HG02571 (cell line): ENCODE data around the gene HEXIM1.

Experiments used
- ATAC-seq: cut with Tn5 transposase; IDR thresholded peaks from one replicate; pipeline ENCODE4 v1.9.1; 2021; ENCODE audit warnings: mild to moderate bottlenecking, moderate library complexity; ENCODE audit not compliant: unreplicated experiment

The HEXIM1 gene

DNA sequence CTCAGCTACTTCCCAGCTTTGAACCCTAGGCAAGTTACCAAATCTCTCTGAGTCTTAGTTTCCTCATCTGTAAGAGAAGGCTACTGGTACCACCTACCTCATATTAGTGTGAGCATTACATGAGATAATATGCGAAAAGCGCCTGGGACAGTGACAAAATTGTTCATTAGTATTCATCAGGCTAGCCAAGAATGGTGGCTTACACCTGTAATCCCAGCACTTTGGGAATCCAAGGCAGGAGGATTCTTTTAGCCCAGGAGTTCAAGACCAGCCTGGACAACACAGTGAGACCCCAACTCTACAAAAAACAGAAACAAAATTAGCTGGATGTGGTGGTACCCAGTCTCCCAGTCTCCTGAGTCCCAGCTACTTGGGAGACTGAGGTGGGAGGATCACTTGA is 19.3 kb upstream of the HEXIM1 start:
- no peak for ATAC-seq

DNA sequence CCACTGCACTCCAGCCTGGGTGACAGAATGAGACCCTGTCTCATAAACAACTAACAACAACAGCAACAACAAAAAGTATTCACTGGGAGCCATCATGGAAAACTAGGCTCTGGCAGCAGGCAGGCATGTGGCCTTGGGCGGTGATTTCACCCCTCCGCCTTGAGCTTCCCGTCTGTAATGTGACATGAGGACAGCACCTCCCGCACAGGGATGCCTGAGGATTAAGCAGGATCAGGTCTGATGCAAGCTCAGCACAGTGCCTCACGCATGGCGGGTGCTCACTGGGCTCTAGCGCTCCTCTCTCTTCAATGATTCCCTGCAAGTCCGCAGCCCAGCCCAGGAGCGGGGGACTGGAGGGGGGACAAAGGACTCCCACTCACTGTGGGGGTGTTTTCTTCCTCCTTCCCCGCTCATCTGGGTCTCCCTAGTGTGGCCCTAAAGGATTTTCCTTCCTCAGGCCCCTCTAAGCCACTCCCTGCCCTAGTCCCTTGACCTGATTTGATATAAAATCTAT is 18.8 kb upstream of the HEXIM1 start:
- ATAC-seq: no peak

DNA sequence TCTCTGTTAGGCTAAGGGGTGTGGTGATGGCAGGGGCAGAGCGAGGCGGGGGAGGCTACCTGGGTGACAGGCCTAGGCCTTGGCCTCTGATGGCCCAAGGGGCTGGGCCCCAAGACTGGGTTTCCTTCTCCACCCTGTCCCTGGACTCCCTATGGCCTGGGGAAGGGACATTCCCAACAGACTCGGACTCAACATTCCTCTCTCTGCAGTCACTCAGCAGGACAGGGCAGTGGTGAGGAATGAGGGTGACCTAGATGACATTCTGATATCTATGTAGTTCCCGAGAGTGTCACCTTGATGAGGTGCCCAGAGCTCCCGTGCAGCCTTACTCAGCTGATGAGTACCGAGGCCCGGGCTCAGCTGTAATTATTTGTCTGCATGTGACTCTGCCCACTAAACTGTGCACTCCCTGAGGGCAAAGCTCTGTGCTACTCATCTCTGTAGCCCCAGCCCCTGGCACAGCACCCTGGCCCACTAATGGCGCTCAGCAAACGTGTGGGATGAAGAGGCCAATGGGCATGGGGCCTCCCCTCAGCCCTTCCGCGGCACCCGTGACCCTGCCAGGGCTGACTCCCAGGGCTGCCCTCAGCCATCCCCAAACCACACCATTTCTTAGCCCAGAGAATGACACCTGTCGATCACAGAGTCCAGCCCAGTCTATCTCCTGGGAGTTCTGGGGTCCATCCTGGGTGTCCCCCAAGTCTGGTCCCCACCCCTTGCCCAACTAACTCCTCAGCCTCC is 18.2 kb upstream of the HEXIM1 start:
- no peak for ATAC-seq

DNA sequence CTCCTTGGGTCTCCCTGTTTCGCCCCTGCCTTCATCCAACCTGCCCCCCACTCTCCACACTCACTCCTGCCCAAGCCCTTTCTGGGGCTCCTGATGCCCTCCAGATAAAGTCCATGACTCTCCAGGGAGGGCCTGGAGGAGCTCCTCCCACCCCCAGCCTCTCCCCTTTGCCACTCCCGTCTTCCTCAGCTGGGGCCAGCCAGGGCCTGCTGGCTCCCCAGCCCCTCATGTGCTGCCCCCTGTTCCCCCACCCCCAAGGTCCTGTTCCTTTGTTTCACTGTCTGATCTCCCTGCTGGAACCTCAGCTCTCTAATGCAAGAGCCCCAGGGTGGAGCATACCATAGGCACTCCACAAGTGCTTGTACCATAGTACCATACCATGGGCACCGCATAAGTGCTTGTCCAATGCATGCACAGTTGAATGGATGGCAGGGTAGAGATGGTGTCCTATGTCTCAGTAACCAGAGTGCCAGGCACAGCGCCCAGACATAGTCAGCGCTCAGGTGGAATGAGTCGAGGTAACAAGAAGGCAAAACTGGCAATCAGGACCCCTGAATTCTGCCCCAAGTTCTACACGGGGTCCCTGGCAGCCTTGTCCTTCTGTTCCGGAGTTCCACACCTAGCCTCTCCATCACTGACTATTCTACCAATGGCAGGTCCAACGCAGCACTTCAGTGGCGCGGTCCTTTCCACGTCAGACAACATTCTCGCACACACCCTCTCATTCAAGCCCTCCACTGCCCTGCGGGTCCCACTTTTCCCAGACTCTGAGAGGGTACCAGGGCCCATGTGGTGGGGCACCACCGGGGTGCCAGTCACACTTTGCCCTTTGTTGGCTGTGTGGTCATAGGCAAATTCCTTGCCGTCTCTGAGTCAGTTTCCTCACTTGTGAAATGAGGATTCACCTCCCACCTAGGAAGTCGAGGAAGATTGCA is 17.3 kb upstream of the HEXIM1 start:
- ATAC-seq: no peak

DNA sequence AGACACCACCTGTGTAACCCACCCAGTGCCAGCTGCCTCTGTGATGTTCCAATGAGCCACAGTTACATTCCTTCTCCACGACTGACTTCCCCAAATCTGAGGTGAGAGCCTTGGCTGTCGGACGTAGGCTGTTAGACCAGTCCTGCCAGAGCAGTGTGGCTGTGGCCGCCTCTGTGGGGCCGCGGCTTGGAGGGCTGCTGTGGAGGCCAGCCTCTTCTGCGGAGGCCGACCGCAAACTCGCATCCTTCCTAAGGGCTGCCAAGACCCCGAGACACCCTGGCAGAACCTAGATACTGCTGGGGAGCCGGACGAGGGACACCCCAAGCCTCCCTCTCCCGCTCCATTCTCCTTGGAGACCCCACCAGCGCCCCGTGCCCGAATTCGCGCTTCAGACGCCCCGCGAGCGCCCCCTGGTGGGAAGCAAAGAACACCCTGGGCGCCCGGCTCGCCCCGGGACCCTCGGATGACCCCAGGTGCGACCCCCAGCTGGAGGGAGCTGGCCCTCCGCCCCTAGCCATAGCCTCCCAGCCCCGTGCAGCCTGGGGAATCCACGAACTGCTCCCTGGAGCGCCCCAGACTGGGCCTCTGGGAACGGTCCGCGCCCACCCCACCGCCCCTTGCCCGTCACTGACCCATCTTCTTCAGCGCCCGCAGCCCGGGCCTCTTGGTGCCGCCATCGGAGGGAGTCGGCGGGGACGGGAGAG is 16.5 kb upstream of the HEXIM1 start:
- ATAC-seq: no peak

DNA sequence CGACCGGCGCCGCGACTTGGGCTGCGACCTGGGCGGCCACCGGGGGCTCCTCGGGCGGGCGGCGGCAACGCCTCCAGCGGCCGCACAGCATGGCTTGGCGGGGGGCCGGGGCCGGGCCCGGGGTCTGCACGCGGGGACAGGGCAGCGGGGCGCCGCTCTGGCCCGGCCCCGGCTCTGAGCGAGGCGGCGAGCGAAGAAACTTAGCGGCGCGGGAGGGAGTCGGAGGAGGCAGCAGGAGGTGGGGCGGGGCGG is 16.0 kb upstream of the HEXIM1 start, which contains the start of gene PLCD3:
TSS of gene PLCD3 (minus strand) at position 196 of the 252 bp plus-strand sequence. CDS start at position 91, 105 bp downstream.
- ATAC-seq: no peak

DNA sequence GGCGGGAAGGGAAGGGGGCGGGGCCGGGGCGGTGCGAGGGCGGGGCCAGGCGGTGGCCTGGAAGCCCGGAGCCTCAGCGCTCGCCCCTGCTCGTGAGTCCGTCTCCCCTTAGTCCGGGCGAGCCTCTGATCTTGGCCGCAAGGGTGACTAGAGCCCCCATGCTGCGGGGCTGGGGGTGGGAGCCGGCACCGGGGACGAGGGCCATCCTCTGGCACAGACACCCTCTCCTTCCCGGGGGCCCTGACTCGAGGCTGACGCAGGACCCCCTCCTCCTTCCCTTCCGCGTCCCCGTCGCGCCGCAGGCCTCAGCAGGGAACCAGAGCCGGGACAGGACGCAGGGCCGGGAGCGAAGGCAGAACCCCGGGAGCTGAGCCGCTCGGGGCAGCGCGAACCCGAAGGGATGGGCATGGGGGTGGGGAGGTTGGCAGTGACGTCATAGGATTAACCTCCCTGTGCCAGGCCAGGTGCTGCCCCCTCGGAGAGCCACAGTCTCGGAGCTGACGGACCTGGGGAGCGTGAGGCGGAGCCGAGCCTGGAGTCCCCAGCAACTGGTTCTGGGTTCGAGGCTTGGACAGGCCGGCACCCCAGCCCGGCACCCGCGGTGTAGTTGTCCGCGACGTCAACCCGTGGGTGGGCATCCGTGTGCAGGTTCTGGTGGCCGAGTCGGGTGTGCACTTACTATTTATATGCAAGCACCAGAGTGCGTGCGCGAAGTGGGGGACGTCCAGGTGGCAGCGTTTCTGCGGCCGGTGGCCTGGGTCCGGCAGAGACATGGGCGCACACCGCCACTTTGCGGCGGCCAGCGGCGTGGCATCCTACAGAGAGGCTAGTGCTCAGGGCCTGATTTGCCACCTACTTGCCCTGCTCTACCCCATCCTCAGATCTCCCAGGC is 15.5 kb upstream of the HEXIM1 start:
- peak; percentile 34 for ATAC-seq

DNA sequence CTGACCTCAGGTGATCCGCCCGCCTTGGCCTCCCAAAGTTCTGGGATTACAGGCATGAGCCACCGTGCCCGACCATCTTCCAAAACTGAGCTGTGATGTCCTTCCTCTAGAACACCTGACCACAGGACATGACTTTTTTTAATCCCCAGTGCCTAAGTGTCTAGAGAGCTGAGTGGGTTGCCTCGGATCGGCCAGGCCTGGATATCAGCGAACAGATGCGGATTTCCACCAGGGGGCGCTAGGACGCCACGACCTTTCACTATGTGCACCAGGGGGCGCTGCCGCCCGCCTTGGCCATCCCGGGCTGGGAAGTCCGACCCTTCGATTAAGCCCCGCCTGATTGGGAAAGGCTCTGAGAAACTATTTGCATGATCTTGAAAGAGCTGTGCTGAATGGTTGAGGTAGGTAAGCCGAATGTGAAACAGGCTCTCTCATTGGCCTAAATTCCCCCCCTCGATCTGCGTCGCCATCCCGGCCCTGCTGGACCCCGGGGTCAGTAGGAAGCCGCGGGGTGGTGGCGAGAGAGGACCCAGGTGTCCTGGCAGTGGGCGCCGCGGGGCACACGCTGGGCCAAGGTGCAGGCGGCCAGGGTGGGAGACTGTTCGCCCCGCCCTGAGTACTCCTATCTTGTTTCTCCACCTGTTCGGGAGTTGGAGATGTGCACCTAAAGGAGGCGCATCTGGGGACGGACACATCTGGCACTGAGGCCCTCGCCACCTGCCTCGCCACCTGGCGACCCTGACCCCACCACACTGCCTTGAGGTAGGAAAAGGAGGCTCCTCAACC is 12.9 kb upstream of the HEXIM1 start, which contains the start of gene ACBD4:
TSS of gene ACBD4 (plus strand) at position 496 of the 786 bp plus-strand sequence. CDS start 458 bp downstream, outside the sequence.
- ATAC-seq: peak; percentile 65

DNA sequence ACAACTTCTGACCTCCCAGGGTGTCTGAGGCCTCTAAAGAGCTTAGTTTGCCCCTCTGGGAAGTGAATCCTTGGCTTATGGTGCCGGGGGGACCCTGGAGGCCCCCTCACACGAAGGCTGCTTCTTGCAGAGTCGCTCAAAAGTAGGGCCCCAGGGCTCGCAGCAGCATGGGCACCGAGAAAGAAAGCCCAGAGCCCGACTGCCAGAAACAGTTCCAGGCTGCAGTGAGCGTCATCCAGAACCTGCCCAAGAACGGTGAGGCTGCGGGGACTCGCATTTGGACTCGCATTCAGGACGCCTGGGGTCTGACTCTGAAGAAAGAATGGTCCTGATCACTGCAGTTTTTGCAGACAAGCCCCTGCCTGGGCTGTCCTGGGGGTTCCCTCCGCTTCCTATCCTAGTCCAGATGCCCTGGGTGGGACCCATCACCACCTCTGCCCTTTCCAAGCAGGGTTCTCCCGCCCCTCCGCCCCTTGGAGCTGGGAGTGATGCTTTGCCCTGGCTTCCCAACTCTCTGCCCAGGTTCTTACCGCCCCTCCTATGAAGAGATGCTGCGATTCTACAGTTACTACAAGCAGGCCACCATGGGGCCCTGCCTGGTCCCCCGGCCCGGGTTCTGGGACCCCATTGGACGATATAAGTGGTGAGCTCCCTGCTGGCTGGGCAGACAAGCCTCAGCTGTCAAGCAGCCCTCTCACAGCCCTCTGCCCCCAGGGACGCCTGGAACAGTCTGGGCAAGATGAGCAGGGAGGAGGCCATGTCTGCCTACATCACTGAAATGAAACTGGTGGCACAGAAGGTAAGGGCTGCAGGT is 12.1 kb upstream of the HEXIM1 start:
- no peak for ATAC-seq

DNA sequence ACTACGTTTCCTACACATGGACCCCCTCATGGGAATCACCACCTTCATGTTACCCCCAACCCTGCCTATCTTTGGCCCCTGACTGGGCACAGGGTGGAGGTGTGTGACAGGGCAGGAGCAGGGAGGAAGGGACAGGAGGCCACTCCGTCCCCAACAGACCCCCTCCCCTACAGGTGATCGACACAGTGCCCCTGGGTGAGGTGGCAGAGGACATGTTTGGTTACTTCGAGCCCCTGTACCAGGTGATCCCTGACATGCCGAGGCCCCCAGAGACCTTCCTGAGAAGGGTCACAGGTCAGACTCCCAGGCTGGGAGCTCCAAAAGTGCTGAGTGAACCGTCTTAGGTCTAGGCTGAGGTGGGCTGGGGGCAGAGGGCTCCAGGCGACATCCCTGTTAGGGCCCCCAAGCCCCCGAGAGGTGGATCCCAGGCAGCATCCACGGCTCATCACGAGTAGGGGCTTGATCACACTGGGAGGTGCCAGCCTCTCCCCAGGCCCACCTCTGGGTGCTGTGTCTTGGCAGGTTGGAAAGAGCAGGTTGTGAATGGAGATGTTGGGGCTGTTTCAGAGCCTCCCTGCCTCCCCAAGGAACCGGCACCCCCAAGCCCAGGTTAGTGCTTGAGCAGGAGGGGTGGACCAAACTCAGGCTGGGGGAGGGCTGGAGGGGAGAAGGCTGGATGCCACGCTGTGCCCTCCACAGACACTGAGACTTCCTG is 11.3 kb upstream of the HEXIM1 start:
- no peak for ATAC-seq

DNA sequence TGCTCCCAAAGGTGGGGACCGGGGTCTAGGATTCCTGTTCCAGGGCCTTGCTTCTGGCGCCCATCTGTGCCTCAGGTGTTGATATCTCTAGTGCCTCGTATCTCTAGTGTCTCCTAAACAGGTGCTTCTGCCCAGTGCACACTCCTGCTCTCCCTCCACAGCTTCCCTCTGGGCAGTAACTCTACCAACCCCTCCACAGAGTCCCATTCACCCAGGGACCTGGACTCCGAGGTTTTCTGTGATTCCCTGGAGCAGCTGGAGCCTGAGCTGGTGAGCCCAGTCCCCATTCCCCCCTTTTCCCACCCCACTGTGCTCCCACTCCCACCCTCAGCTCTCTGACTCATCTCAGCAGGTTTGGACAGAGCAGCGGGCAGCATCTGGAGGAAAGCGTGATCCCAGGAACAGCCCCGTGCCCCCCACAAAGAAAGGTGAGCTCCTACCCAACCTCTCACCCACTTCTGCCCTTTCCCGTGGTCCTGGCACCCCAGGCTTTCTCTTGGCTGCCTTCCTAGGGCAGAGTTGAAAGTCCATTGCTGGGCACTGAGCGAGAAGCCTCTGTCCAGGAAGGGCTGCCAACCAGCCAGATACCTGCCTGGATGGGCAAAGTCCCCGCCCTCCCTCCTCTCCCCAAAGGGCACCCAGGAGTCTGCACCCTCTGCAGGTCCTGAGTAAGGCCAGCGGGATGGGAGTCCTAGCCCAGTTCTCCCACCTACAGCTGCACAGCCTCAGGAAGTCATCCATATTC is 10.5 kb upstream of the HEXIM1 start:
- no peak for ATAC-seq

DNA sequence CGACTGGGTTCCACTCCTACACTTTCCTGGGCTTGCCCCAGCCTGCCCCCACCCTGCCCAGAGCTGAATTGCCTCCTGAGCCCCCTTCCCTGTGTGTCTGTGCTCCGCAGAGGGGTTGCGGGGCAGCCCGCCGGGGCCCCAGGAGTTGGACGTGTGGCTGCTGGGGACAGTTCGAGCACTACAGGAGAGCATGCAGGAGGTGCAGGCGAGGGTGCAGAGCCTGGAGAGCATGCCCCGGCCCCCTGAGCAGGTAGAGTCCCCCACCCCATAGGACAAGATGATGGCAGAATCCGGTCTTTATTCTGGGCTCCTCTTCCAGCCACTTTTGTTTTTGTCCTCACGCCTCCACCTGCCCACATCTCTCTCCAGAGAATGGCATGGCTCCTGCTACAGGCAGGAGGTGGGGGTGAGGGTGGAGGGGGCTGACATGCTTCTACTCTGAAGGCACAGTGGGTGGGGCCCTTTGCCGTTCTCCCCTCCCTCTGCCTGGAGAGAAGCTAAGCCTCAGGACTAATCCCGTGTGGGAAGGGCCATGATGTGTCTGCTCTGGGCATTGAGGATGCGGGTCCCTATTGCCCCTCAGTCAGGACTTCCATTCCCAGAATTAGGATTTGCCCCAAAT is 9.3 kb upstream of the HEXIM1 start:
- ATAC-seq: no peak

DNA sequence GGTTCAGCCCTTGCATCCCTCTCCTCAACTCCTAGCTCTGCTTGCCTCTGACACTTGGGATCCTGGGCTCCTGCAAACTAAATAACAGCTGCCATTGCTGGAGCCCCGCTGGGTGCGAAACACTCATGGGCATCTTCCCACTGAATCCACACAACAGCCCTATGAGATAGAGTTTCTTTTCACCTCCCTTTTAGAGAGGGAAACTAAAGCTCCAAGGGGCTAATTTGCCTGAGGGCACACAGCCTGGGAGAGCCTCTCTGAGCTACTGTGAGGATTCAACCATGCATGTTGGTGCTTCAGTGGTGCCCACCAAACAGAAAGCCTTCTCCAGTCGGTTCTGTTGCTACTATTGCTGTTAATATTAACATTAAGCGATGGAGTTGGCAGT is 8.7 kb upstream of the HEXIM1 start:
- ATAC-seq: no peak

DNA sequence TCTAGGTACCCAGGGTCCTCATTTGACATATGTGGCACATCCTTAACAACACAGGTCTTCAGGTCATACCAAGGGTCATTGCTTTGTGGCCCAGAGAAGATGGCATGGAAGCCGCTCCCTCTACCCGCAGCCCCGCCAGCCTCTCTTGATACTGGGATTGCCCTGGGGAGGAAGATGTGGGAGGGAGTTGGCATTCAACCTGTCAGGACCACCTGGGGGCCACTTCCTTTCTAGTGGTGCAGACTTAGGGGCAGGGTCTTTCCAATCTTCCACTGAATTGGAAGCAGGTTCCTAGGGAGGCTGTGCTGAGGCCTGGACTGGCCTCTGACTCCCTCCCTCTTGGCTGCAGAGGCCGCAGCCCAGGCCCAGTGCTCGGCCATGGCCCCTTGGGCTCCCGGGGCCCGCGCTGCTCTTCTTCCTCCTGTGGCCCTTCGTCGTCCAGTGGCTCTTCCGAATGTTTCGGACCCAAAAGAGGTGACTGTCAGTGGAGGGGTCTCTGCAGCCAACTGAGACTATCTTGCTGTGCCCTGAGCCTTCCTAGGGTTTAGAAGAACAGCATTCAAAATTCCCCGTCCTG is 5.1 kb upstream of the HEXIM1 start:
- ATAC-seq: no peak

DNA sequence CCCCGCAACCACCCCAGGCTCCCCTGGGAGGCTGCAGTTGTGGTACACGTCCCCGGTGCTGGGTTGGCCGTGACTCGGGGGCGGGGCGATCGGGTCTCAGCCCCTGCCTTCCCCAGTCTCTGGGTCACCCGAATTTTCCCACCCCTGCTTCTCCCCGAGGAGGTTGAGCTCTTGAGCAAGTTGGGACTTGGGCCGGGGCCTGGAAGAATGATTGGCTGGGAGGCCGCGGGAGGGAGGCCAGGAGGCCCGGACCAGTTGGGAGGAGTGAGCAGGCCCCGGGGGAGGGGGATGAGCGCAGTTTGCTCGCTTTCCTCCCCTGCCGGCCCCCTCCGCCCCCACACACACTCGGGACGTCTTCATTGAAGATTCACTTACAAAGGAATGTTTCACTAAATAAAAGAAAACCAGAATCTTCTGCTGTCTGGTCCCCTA is 4.5 kb upstream of the HEXIM1 start:
- no peak for ATAC-seq

DNA sequence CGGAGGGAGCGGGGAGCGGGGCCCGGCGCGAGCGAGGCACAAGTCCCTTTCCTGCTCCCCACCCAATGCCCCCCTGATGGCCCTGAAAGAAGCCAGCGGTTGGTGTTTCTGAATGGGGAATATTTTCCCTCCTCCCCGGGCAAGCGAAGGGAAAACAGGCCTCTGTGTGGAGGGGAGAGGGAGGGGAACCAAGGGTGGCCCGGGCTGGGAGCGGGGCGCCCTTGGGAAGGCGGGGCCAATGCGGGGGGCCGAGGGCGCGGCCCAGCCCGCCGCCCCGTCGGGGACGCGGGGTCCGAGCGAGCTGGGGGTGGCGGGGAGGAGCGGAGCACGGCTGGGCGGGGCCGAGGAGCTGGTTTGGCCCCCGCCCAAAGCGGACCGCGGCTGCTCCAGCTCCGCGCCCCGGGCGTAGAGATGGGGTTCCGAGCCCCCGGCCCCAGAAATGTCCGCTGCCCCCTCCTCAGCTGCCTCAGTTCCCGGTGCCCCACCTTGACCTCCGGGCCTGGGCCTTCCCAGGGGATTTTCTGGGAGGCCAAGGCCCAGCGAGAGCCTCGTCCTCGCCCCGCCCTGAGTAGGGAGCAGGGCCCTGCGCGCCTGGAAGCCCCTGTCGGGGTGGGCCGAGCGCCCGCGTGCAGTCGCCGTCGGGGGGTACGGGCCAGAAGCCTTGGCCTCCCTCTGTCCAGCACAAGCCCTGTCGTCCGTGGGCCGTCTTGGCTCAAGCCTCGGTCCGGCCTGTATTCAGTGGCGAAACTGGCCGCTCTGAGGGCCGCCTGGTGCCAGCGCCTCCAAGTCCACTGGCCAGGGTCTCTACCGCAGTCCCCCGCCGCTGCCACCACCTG is 3.9 kb upstream of the HEXIM1 start:
- ATAC-seq: no peak
